CD4-positive, alpha-beta T cell treated with Interleukin-17A for 1 hour (primary cell): ENCODE results near the gene RNF44.
"Not testable (repeated sequence)": the region's sequence is repeated elsewhere in the genome, so short reads cannot be mapped to it uniquely, and the experiment has no call there.

Source experiments
- DNase-seq: peaks from one replicate; pipeline ENCODE4 v3.0.0-alpha.2; 2020

Gene RNF44

DNA sequence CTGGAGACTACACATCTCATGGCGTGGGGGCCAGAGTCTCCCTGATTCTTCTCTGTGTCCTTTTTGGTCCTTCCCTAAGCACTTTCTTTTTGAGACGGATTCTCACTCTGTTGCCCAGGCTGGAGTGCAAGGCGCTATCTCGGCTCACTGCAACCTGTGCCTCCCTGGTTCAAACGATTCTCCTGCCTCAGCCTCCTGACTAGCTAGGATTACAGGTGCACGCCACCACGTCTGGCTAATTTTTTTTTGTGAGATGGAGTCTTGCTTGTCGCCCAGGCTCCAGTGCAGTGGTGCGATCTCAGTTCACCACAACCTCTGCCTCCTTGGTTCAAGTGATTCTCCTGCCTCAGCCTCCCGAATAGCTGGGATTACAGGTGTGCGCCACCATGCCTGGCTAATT is 13.7 kb upstream of the RNF44 start:
- DNase-seq, result not testable (repeated sequence)

DNA sequence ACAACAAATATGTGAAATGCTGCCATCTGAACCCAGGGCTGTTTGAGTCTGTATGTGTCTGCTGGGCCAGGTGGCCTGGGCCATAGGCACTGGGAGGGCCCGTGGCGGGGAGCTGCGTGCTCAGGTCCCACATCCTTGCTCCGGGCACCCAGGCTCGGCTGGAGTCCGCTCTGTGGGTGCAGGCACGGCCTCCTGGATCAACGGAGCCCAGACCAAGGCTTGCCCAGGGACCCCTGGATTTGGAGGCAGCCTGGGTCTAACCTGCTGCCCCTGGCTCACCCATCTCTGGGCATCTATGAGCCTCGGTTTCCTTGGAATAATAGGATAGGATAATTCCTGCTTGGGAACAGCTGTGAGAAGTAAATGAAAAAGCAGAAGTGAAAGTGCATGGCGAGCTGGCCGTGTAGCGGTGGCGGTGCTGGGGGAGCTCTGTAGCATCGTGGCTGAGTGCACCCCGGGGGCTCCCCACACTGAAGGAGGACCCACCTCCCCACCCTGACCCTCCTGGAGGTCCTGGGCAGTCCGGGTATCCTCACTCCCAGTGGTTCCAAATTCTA is 13.2 kb upstream of the RNF44 start:
- no peak for DNase-seq

DNA sequence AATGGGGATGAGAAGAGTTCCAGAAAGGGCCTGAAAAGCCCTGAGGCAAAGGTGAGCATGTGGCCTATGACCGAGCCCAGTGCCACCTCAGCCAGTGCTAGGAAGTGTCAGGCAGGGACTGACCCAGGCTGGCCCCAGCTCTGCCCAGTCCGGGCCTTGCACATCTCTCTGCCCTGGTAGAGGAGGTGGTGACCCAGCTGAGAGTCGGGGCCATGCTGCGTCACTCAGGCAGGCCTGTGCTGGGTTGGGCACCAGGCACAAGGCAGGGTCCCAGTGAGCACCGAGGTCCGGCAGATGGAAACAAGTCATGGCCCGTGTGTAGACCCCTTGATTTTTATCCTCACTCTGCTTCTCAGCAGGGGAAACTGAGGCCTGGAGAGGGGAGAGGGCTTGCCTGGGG is 12.7 kb upstream of the RNF44 start:
- no peak for DNase-seq

DNA sequence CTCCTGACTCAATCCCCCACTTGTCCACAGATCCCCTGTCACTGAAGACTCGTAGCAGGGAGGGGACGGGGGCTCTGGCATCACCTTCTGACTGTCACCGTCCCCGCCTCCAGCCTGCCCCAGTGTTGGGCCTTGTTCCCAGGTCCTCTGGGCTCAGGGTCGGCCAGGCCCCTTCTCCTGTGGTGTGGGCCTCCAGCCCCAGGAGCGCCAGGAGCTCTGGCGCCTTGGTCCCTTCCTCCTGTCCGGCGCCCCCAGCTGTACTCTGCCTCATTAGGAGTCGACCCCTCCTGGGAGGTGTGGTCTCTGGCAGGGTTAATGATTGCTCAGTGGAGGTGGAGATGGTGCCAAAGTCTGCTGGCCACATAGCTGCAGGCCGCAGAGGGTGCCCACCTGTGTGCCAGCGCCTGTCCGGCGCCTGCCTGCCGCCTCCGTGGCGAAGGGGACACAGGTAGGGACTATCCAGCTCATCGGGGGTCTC is 11.8 kb upstream of the RNF44 start, which contains the start of gene CDHR2:
Gene CDHR2 (plus strand): TSS at position 376 of the 478 bp plus-strand sequence. CDS start 16,011 bp downstream, outside the sequence.
- no peak for DNase-seq

DNA sequence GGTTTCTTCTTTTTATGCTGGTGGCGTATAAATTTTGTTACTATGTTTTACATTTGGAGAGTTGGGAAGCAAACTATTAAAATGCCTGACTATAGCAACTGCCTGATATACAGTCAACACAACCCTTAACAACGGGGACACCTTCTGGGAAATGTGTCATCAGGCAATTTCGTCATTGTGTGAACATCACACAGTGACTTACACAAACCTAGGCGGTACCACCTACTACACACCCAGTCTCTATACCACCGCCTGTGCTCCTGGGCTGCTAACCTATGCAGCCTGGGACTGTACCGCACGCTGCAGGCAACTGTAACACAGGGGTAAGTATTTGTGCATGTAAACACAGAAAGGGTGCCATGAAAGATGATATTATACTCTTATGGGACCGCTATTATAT is 10.6 kb upstream of the RNF44 start:
- peak; percentile 51 for DNase-seq

DNA sequence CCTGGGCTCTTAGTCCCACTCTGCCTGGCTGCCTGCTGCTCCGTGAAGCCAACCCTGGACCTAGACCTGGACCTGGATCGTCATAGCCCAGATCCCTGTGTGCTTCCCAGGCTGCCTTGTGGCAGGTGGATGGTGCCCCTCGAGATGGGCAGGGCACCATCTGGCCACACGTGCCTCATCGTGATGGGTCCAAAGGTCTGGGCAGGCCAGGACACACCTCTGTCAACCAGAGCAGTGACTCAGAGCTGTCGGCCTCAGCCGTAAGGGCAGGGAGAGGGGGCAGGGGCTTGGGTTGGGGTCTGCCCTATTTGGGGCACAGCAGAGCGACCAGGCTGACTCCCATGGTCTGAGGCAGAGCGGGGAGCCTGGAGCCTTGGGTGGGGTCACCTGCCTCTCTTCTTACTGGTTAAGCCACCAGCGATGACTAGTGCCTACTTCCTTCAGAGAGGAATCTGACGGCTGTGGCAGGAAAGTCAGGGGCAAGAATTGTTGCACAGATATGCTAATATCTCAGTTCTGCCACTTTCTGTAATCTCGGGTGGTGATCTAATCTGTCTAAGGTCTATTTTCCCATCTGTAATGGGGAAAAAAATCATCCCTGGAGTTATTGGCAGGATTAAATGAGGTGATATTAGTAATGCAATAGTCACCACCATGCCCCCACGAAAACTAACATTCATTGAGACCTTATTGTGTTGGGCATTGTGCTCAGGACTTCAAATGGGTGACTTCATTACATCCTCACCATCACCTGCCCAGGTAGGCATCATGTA is 8.7 kb upstream of the RNF44 start:
- no peak for DNase-seq

DNA sequence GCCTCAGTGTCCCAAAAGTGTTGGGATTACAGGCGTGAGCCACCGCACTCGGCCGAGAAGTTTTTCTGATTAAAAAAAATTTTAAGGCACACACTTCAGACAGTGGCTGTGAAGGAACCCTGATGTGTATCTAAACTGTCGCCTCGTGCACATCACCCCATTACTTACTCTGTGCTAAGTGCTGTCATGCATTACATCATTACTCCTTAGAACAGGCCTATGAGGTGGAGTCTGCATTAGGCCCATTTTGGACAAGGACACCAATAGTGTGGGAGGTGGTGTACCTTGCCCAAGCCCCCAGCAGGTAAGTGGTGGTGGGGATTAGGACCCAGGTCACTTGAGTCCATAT is 8.2 kb upstream of the RNF44 start:
- DNase-seq, result no peak

DNA sequence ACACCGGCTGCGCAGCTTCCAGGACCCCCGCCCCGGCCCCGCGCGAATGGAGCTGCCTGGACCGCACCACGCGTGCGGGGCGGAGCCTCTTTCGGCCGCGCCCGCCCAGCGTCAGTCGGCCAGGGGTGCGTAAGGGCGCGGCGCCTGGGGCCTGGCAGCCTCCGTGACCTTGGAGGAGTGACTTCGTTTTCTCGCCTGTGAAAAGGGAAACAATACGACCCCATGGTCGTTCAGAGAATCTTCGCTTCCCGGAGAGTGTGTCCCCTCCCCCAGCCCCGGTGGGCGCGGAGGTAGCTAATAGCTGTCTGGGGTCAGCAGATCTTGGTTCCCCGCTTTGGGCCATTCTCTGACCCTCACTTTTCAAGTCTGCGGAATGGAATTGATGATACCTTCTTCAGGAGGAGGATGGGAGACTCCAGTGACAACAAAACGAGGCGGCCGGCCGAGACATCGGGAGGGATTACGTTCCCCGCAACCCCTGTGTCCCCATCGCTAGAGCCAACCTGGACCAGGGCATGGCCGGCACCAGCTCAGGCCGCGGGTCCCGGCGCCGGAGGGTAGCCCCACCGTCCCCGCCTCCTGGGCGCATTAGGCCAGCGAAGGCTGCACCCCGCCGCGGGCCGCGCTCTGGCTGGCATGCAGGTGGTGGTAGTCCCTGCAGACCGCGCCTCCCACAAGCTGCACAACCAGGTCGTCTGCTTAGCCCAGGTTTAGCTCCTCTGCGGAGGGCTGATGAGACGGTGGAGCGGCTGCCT is 6.4 kb upstream of the RNF44 start:
- peak; percentile 73 for DNase-seq

DNA sequence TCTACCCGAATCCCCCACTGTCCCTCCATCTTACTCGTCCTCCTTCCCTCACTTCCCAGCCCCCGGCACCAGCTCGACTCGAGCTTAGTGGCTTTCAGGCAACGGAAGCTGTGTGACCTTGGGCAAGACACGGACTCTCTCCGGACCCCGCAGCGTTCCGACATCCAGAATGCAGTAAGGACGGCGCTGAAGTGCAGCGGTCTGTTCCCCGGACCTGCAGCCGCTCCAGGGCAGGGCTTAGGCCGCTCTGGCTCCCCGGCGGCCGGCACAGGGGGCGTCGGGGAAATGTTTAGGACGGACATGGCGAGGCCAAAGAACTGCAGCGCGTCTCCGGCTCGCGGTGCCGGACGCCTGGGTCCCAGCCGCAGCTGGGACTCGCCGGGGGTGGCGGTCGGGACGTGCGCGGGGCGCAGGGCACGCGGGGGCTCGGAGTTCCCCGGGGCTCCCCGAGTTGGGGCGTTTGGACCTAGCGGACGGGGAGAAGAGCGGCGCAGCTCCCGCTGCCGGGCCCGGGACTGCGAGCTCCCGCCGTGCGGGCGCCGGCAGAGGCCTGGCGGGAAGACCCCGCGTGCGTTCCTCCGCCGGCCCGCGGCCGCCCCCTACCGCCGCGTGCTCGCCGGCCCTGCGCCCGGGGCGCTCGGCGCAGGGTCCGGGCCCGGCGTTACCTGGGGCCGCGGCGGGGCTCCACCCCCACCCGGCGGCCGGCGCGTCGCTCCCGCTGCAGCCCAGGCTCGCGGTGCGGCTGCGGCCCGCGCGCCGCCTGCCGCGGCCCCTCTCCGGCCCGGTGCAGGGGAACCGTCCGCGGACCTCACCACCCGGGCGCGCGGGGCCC is 5.6 kb upstream of the RNF44 start:
- peak; percentile 54 for DNase-seq

DNA sequence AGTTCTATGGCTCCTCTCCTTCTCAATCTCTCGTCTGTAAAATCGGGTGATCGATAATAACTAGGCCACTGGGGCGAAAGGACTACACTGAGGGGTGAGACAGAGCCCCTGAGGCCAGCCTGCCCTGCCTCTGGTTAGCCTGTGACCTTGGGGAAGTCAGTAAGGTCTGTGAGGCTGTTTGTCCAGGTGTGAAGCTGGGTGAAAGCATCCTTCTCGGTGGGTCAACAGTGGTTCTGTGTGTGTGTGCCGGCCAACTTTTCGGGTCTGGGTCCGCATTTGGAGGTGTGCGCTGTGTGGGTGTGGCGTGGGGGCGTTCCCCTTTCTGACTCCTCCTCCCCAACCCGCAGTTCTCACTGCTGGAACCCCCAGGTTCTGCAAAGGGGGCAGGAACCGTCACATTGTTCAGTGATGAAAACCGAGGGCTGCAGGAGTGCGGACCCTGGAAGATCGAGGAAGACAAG is 5.0 kb upstream of the RNF44 start:
- peak; percentile 78 for DNase-seq

DNA sequence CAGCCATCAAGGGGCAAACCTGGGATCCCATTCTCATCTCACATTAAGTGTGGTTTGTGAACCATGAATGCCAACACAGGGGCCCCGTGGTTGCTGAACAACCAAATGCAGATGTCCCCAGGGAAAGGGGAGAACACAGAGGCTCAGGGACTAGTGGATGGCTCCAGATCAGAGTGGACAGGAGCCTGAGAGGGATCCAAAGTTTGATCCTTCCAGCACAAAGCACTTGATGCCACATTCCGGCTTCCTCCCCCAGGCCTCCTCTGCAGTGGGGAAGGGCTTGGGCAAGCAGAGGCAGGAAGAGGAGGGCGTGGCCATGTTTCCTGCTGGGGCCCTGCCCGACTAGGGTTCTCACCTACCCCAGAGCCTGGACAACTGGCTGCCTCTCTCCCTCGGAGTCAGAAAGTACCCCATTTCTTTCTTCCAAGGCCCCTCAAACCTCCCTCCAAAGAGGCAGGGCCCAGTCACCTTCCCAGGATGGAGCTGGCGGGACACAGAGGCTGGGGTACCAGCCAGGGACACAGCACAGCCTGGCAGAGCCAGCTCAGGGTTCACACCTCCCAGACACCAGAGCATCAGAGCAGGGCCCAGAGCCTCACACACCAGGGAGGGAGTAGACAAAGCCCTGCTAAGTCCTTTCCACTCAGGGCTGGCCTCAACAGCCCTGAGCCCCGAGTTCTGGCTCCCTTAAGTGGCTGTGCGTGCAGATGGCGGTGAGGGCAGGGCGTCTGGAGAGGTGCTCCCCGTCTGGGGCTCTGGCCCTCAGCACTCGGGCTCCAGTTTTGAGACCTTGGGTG is 4.3 kb upstream of the RNF44 start:
- DNase-seq, result peak; percentile 83

DNA sequence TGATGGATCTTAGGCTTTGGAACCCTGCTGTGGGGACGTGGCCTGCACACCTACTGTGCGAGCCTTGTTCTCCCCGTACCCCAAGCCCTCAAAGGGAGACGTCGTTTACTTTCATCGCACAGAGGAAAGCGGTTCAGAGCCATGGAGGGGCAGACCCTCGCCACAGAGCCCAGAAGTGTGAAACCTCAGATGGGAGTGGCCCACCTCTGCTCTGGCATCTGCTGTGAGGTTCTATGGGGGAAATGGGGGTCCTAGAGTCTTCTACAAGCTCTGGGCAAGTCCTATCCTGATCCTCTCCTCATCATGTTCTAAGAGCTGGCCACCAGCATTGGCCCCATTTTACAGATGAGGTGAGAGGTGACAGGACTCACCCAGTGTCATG is 3.7 kb upstream of the RNF44 start:
- peak; percentile 64 for DNase-seq

DNA sequence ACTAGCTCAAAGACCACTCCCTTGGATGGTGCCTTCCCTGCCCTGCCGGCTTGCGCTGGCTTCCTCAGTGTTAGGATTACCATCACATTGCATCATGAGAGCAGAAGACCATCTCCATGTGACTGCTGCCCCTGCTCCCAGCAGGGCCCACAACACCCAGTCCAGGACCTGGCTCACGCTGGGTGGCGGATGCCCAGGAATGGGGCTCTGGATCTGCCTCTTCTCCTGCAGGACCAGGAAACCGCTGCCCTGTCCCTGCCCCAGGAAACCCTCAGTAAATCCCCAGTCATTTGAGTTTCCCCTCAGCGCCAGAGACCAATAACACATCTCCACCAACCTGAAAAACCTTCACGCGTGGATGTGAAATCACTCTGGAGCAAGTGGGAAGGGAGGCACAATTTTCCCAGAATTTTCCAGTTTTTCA is 3.3 kb upstream of the RNF44 start:
- no peak for DNase-seq

DNA sequence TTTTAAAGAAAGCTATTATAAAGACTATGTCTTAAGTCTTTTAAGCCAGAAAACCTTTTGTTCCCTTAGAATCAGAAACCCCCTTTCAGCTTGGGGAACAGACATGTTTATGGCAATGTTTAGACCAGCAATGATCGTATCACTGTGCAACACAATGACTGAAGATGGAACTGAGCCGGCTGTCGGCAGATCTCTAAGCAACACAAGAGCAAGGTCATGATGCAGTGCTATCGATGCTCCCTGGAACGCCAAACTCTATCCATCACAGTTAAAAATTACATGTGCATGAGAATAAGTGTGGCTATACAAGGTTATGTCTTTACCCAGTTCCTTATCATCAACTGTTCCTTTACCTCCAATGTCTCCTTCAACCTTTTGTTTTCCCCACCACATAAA is 1.8 kb upstream of the RNF44 start:
- DNase-seq, result no peak

DNA sequence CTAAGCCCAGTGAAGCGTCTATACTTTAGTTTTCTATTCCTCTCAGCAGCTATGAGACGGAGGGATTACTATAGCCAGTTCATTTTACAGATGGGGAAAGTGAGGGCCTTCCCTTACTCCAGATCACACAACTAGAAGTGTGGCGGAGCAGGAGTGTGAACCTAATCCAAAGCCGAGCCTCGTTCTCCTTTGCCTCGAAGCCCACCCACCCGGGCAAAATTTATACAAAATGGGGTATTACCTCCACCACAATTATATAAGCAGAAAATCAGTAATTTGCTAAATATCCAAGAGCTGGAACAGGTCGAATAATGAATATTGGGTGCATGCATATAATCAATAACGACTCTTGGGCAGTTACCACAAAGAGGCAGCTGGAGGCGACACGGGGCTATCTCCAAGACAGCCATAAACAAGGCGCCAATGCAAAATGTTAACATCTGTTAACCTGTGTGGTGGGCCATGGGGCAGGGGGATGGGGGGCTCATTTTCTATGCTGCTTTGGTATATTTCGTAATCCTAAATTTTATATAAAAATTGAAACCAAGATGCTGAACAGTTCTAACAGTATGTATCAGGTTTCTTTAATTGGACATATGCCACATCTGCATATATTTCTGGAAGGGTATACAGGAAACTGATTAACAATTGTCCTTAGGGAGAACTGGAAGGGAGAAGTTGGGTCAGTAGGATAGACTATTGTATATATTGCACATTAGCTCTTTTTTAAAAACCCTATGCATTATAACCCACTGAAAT is 1.2 kb upstream of the RNF44 start:
- DNase-seq, result no peak

DNA sequence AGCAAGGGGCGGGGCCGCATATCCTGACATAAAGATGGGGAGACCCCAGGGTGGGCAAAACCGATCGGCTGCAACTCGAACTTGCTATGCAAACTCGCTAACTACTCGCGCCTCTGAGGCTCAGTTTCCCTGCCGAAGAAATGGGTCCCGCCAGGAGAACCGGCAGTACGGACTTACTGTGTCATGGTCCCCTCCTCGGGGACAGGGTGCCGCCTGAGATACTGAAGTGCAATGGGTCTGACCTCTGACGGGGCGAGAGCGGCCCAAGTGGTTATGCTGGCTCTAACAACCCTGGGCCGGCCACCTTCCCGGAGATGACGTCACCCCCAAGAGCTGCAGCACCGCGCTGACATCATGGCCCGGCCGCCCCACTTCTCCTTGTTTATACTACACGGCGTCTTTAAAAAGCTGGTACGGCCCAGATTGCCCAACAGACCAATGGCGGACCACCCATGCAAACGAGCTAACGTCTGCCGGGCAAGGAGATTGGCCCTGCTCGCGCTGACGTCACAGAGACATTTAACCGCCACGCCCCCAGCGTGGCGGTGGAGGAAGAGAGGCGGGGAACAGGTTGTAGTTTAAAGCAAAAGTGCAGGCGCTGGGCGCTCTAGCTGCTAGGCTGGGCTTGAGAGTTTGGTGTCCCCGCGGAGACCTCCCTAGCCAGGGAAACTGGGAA is 490 bp upstream of the RNF44 start:
- DNase-seq, result peak; percentile 99

DNA sequence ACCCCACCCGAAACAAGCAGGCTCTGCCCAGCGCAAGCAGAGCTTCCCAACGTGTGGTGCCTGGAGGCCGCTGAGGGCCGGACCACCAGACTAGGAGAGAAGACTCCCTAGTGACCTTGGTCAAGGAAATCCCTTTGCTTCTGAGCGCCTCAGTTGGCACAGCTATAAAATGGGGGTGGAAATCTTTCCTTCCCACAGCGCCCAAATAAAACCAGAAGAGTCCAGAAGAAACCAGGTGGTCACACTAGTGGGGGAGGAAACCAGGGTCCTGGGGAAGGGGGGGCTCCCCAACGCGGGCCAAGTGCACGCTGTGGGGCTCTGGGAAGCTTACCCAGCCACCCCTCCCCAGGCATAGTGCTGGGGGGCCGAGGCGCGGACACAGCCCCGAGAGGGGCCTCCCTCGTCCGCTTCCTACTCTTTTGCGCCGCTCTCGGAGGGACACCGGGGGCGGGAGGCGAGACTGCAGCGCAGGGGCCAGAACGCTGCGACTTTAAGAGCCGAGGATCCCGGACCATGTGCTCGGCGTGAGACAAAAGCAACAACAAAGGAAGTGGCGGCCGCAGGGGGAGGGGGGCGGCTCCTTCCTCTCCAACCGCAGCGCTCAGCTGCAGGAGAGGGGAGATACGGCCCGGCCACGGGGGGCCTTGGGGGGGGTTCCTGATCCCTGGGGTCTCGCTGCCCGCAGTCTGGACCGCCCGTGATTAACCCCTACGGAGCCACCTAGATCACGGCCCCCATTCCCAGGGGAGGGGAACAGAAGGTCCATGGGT is 885 bp downstream of the RNF44 start:
- peak; percentile 86 for DNase-seq

DNA sequence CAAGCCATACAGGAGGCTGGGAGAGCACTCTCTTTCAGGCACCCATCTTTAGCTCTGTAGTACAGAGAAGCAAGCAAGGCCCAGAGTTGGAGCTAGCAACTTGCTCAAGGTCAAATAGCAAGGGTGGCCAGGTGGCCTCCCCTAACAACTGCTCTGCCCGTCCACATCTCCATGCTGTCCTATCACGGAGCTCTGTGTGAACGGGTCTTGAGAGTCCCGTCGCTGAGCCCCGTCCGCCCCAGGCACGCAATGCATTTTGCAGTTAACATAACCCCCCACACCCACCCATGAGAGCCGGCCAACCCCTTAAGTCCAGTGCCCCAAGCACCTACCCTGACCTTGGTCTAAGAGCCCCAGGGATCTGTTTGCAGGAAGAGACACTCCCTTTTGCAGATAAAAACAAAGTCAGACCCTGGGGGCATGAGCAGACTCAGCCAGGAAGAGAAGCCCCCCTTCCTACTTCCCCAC is 1.5 kb downstream of the RNF44 start:
- DNase-seq, result no peak

DNA sequence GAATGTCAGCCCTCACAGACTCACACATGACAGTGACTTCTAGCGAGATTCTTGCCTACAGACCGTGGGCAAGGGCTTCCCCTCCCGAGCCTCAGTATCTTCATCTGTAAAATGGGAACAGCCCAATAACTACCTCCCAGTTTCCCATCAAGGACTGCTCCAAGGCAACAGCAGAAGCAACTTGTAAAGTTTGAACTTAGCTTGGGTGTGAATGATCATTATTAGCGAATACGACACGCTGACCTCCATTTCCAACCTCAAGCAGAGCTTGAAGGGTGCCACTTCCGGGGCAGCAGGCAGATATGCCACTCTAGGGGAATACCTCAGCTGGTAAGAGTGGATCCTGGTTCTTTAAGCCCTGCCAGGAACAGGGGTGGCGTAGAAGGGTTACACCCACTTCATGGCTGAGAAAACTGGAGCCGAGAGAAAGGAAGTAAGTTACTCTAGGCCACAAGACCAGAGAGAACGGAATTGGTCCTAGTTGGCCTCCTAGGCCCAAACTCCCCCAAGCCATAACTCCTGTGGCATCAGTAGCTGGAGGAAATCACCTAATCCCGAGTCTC is 2.0 kb downstream of the RNF44 start:
- peak; percentile 79 for DNase-seq
